Sigmoid colon (tissue), 7 donors: Measurements from ENCODE around the gene TRIM2. TPM values are rescaled to one million over a fixed set of nuclear protein-coding genes. Genes with fewer than 3 reads are reported as not detected.

Source experiments
- DNase-seq: peaks from one replicate; pipeline ENCODE4 v3.0.0-alpha.2; 2019
- H3K27ac ChIP-seq, 4 donors: fragments of 200-600 bp; sonication (generic); one replicate each; pipeline ENCODE4 v1.5.1; 2016 to 2019; ENCODE audit warnings: mild to moderate bottlenecking in 1 of 4
- H3K27me3 ChIP-seq, 3 donors: fragments of 200-600 bp; sonication (generic); one replicate each; pipeline ENCODE4 v1.5.1; 2019; ENCODE audit warnings: mild to moderate bottlenecking in 1 of 3
- H3K36me3 ChIP-seq, 4 donors: fragments of 200-600 bp; sonication (generic); one replicate each; pipeline ENCODE4 v1.5.1; 2016 to 2019
- H3K4me1 ChIP-seq, 4 donors: fragments of 200-600 bp; sonication (generic); one replicate each; pipeline ENCODE4 v1.5.1; 2017 to 2019
- H3K4me3 ChIP-seq, 4 donors: fragments of 200-600 bp; sonication (generic); one replicate each; pipeline ENCODE4 v1.5.1; 2017 to 2019; ENCODE audit warnings: mild to moderate bottlenecking in 2 of 4, moderate library complexity in 1 of 4
- H3K9me3 ChIP-seq, 4 donors: fragments of 200-600 bp in 3 of 4; sonication (generic) in 3 of 4; one replicate each; pipeline versions ENCODE4 v1.5.1 to v1.6.1; 2013 to 2019
- EP300 ChIP-seq, 4 donors: sonication (generic); formaldehyde crosslinking; IDR thresholded peaks; one replicate each; pipeline ENCODE4 v1.6.1; 2017; ENCODE audit warnings: antibody characterized with exemption in 4 of 4
- POLR2A ChIP-seq, 2 donors: fragments of 450-650 bp; IDR thresholded peaks; one replicate each; pipeline ENCODE4 v1.6.1; 2016; ENCODE audit warnings: antibody characterized with exemption in 2 of 2, mild to moderate bottlenecking in 2 of 2, moderate library complexity in 2 of 2
- POLR2AphosphoS5 ChIP-seq, 4 donors: sonication (generic); formaldehyde crosslinking; IDR thresholded peaks; one replicate each; pipeline ENCODE4 v1.6.1; 2017; ENCODE audit warnings: antibody characterized with exemption in 4 of 4
- WGBS, 2 donors: extraction: QIAGEN DNeasy Blood & Tissue Kit; methylation state at CpG; one replicate each; pipeline ENCODE4 v1.1.7; 2013; 5-methylcytosine and 5-hydroxymethylcytosine counted together
- intact Hi-C: fragments of 100-400 bp; cut with DNase I; formaldehyde crosslinking; loops from one replicate; pipeline ENCODE4 v1.15.1; 2023
- polyA plus RNA-seq, 3 donors: library from polyadenylated mRNA; stranded (reverse); fragments of 200-250 nt; gene quantifications; one replicate each; pipeline ENCODE4 v1.2.3, GENCODE V29; 2013
- total RNA-seq, 4 donors: library from RNA; depleted of rRNA; stranded (reverse); fragments of >200 nt; gene quantifications; one replicate each; pipeline ENCODE4 v1.1.0, GENCODE V29; 2016
- TF ChIP-seq, protein P1 (sequence below), 4 experiments: fragments of 450-650 bp in 3 of 4; fragments of 200-600 bp in 1 of 4; IDR thresholded peaks; one replicate each; pipeline ENCODE4 v1.5.1; 2016 to 2019; ENCODE audit warnings: antibody characterized with exemption in 4 of 4, mild to moderate bottlenecking in 3 of 4, moderate library complexity in 2 of 4
- donor health status: healthy with polysubstance abuse.
- donor health status: Bipolar disorder and iron deficiency.
- donor health status: healthy.

The TRIM2 gene
- total and polyA plus RNA-seq, 7 donors, result 19.8 to 51.7 (median 31.6) TPM

DNA sequence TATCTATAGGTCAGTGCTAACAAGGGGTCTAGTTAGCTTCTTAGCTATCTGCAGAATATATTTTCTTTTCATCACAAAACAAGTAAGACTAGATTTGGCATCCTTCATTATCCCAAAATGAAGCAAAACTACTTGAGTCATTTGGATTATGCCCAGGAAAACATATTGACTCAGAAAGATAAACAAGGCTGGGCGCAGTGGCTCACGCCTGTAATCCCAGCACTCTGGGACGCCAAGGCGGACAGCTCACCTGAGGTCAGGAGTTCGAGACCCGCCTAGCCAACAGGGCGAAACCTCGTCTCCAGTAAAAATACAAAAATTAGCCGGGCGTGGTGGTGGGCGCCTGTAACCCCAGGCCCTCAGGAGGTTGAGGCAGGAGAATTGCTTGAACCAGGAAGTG, 122.3 kb downstream of the TRIM2 start:
- no peak overlapping the region for H3K4me3 ChIP-seq
- no peak for DNase-seq
- H3K27me3 ChIP-seq, result no peaks in the 10 kb centered on the region
- no peak overlapping the region for H3K27ac ChIP-seq
- H3K4me1 ChIP-seq, result no peaks in the 10 kb centered on the region
- WGBS, 2 donors, result 52 to 87% methylated on average over 11 of the region's 11 CpGs
- TF ChIP-seq POLR2AphosphoS5 (IDR thresholded peaks at IDR 0.05) (no peak), POLR2A (IDR thresholded peaks at IDR 0.05) (no peak)
- TF ChIP-seq, protein P1, sequence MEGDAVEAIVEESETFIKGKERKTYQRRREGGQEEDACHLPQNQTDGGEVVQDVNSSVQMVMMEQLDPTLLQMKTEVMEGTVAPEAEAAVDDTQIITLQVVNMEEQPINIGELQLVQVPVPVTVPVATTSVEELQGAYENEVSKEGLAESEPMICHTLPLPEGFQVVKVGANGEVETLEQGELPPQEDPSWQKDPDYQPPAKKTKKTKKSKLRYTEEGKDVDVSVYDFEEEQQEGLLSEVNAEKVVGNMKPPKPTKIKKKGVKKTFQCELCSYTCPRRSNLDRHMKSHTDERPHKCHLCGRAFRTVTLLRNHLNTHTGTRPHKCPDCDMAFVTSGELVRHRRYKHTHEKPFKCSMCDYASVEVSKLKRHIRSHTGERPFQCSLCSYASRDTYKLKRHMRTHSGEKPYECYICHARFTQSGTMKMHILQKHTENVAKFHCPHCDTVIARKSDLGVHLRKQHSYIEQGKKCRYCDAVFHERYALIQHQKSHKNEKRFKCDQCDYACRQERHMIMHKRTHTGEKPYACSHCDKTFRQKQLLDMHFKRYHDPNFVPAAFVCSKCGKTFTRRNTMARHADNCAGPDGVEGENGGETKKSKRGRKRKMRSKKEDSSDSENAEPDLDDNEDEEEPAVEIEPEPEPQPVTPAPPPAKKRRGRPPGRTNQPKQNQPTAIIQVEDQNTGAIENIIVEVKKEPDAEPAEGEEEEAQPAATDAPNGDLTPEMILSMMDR (IDR thresholded peaks at IDR 0.05), result no peak
- intact Hi-C loops, result no loop called here
- peaks cover 0 to 52% (median 6%) of the 10 kb centered on the region in 4 donors for H3K36me3 ChIP-seq
- no peaks in the 10 kb centered on the region for H3K9me3 ChIP-seq

DNA sequence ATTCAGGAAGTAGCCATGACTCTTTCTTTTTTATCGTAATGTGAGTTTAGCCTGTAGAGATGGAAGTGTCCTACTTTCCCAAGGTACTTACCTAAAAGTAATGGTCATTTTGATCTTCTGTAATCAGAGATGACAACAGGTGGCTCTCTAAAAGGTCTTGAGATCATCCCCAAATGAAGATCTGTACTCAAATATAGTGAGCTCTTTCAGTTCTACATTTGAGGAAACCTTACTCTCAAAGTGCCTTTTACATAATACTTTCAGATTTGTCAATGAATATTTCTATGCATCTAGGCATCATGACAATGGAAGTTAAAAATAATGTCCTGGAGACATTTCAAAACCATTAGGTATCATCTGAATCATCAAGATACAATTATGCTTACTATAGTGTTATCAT, 123.0 kb downstream of the TRIM2 start:
- Histone ChIP-seq H3K4me3 (no peak overlapping the region), H3K36me3 (peaks cover 0 to 46% (median 6%) of the 10 kb centered on the region in 4 donors), H3K27ac (no peak overlapping the region), H3K27me3 (no peaks in the 10 kb centered on the region), H3K9me3 (no peaks in the 10 kb centered on the region), H3K4me1 (no peaks in the 10 kb centered on the region)
- 74 to 89% methylated on average over 1 of the region's 1 CpG for WGBS, 2 donors
- no peak for DNase-seq
- TF ChIP-seq EP300 (IDR thresholded peaks at IDR 0.05) (no peak), POLR2AphosphoS5 (IDR thresholded peaks at IDR 0.05) (no peak), POLR2A (IDR thresholded peaks at IDR 0.05) (no peak)
- TF ChIP-seq, protein P1 (IDR thresholded peaks at IDR 0.05), result no peak
- intact Hi-C loops, result no loop called here

DNA sequence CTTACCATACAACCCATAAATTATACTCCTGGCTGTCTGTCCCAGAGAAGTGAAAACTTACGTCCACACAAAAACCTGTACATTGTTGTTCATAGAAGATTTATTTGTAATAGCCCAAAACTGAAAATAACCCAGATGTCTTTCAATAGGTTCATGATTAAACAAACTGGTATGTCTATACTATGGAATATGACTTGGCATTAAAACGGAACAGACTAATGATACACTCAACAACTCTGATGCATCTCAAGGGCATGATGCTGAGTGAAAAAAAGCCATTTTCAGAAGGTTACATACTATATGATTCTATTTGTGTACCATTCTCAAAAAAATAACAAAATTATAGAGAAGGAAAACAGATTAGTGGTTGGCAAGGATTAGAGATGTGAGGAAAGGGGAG, 128.7 kb downstream of the TRIM2 start:
- peaks cover 0 to 34% (median 0%) of the 10 kb centered on the region in 4 donors for H3K36me3 ChIP-seq
- no peaks in the 10 kb centered on the region for H3K27me3 ChIP-seq
- no peak for DNase-seq
- no peak overlapping the region for H3K4me3 ChIP-seq
- intact Hi-C loops, result no loop called here
- H3K9me3 ChIP-seq, result no peaks in the 10 kb centered on the region
- H3K27ac ChIP-seq, result no peak overlapping the region
- no peaks in the 10 kb centered on the region for H3K4me1 ChIP-seq
- TF ChIP-seq, protein P1 (IDR thresholded peaks at IDR 0.05), result no peak
- no peak for TF ChIP-seq POLR2AphosphoS5 (IDR thresholded peaks at IDR 0.05)
- no peak for TF ChIP-seq POLR2A (IDR thresholded peaks at IDR 0.05)
- no peak for TF ChIP-seq EP300 (IDR thresholded peaks at IDR 0.05)
- WGBS, 2 donors, result 89 to 94% methylated on average over 2 of the region's 2 CpGs

DNA sequence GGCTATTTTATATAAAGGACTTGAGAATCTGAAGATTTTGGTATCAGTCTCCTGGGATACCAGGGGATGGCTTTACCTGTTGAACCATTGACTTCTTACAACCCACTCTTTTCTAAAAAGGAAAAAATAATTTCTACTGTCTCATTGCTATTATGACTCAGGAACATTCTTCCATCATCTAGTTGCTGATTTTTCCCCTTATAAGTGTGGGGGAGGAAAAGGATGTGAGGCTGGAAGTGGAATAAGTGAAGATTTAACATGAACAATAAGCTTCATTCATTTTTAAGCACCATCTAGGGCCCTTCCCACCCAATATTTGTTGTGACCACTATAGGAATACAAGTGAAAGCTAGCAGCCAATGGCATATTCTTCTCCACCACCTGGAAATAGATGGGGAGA, 129.6 kb downstream of the TRIM2 start:
- no peaks in the 10 kb centered on the region for H3K9me3 ChIP-seq
- H3K27me3 ChIP-seq, result no peaks in the 10 kb centered on the region
- H3K27ac ChIP-seq, result no peak overlapping the region
- no peak overlapping the region for H3K4me3 ChIP-seq
- TF ChIP-seq, protein P1 (IDR thresholded peaks at IDR 0.05), result no peak
- TF ChIP-seq POLR2A (IDR thresholded peaks at IDR 0.05) (no peak), EP300 (IDR thresholded peaks at IDR 0.05) (no peak), POLR2AphosphoS5 (IDR thresholded peaks at IDR 0.05) (no peak)
- H3K4me1 ChIP-seq, result no peaks in the 10 kb centered on the region
- peaks cover 0 to 31% (median 0%) of the 10 kb centered on the region in 4 donors for H3K36me3 ChIP-seq
- DNase-seq, result no peak
- intact Hi-C loops, result no loop called here

DNA sequence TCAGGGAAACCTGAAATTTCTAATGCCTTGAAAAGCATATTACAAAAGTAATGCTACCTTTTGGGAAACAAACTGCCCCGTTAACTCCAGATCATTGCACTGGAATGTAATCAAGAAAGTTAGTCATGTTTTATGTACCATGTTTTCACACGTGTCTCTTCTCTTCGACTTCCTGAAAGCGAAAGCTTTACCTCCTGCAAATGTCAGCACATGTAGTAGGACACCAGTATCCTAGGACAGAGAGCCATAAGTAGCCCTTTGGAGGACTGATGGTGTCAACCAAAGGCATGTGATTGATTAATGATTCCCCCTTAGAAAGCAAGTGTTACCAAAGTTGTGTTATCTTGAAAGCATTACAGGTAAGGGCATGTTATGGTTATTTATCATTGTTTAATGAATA, 131.4 kb downstream of the TRIM2 start:
- Histone ChIP-seq H3K4me3 (no peak overlapping the region), H3K27ac (no peak overlapping the region), H3K9me3 (no peaks in the 10 kb centered on the region), H3K4me1 (no peaks in the 10 kb centered on the region), H3K36me3 (peaks cover 0 to 25% (median 0%) of the 10 kb centered on the region in 4 donors), H3K27me3 (no peaks in the 10 kb centered on the region)
- no peak for DNase-seq
- WGBS, 2 donors, result 70 to 77% methylated on average over 4 of the region's 4 CpGs
- intact Hi-C loops, result no loop called here
- no peak for TF ChIP-seq POLR2A (IDR thresholded peaks at IDR 0.05)
- TF ChIP-seq EP300 (IDR thresholded peaks at IDR 0.05), result no peak
- TF ChIP-seq, protein P1 (IDR thresholded peaks at IDR 0.05), result no peak
- TF ChIP-seq POLR2AphosphoS5 (IDR thresholded peaks at IDR 0.05), result no peak
